Fibroblast of skin of left quadriceps (primary cell): ENCODE measurements around the gene DEFB123.
A peak's percentile ranks its signal among the peaks of the same experiment; 100 is the strongest.

Experiments used
- DNase-seq, 2 experiments: peaks; one replicate each; pipeline ENCODE4 v3.0.0-alpha.2; 2013; ENCODE audit warnings: low read depth in 2 of 2

DEFB123 gene

DNA sequence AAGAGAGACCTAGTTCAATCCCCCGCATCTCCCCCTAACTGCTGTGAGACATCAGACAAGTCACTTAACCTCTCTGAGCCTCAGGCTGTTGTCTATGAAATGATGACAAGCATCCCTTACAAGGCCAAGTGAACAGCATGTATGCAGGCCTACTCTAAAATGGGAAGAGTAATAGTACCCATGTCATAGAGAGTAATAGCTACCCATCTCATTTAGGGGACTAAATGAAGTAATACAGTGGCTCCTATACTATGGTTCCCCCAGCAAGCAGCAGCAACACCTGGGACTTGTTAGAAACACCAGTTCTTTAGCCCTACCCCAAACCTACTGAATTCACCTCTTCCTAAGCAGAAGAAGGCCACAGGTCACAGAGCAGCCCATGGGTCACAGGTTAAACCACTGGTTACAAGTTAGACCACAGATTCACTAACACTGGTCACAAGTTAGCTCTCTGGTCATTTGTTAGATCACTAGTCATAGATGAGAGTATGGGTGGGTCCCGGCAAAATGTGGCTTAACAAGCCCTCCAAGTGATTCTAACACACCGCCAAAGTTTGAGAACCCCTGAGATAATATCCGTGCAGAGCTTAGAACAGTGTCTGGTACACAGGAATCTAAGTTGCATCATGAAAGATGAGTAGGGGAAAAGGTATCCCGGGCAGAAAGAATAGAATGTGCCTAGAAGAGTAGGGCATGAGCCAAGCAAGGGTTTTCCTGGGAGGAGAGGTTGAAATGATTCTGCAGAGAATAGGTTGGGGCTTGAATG, 33.1 kb downstream of the DEFB123 start:
- DNase-seq, result no peak

DNA sequence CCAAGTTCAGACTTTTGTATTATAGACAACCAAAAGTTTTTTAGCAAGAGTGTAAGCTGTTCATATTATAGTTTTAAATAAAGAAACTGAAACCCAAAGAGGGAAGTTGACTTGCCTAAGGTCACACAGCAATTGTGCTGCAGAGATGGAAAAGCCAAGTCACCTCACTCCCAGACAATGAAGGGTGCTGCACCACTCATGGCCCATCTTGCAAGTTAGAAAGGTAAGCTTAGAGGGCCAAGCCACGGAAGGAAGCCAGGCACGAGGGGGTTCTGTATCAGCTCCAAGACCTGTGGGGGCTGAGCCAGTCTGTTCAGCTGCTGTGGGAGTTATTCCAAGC, 33.6 kb downstream of the DEFB123 start:
- DNase-seq, result no peak

DNA sequence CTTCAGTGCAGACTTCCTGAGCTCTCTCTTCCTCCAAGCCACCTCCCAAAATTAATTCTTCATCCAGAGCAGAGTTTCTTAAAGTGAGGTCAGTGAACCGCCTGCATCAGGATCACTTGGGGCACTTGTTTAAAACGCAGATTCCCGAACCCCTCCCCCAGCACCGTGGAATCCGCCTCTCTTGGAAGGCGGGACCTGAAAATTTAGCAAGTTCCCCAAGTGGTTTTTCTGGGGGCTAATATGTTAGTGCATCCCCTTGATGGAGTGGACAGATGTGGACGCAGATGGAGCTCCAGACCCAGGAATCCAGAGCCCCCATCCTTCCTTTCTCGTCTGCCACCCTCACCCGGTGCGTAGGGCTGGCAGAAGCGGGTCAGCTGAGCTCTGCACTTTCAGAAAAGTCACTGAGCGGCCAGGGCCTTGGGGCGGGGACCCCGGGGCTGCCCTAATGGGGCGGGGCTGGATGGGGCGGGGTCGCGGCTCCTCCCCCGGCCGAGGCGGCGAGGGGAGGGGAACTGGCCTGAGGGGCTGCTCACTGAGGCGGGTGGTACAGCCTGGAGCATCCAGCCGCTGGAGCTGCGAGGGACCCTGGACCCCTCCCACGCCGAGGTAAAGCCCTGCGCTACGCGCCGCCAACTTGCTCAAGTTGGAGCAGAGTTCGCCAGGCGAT, 34.5 kb downstream of the DEFB123 start, which contains the start of the genes DEFB124 and REM1:
DEFB124 (minus strand) TSS at position 370 of the 670 bp plus-strand sequence. CDS start 2,114 bp downstream, outside the sequence.
REM1 (plus strand) TSS at position 531 of the 670 bp plus-strand sequence. CDS start 1,158 bp downstream, outside the sequence.
- no peak for DNase-seq

- DNase-seq, result no peak
Observed at GRCh38 chr20:31475472-31476293, 35.3 kb downstream of the DEFB123 start.

DNA sequence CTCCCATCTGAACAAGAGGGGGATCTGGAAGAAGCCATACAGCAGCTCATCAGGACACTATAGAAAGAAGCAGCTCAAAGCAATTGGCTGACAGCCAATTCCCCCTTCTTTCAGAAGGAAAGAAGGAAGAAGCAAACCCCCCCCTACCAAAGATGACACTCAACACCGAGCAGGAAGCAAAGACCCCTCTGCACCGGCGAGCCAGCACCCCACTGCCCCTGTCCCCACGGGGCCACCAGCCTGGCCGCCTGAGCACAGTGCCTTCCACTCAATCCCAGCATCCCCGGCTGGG, 35.8 kb downstream of the DEFB123 start:
- no peak for DNase-seq

GRCh38 chr20:31476643-31477215, 36.3 kb downstream of the DEFB123 start:
- DNase-seq, result no peak

- no peak for DNase-seq
Observed at GRCh38 chr20:31484001-31484400, 43.6 kb downstream of the DEFB123 start.

DNA sequence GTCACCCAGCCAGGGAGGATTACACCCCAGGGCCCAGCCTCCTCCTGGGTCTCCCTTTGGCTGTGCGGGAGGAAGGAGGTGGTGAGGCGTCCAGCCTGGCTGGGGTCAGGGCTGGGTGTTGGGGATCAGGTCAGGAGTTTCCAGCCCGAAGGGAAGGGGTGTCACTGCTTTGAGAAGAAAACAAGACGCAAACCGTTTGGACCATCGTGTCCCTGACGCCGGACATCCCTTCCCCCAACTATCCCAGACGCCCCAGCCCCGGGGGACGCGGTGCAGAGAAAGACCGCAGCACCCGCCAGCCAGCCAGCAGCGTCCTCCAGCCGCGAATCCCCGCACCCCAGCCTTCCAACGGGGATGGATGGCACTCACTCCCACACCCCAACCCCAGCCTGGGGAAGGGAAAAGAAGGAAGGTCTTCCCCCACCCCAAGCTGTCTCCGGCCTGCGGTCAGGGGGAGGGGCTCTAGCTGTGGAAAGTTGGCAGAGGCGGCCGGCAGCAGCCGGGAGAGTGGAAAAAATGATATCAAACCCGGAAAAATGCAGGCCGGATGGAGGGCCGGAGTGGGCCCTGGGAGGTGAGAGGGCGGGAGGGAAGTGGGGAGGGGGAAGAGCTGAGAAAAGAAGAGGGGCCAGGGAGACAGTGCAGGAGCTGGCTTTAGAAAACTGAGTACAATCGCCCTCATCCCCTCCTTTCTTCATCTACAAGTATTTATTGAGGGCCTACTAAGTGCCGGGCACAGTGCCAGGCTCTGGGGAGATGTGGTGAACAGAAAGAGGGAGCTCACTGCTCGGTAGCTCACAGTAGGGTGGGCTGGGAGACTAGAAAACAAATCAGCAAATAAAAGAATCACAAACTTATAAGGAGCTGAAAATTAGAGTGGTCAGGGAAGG, 45.3 kb downstream of the DEFB123 start:
- peak; percentile 28 to 30 for DNase-seq

DNA sequence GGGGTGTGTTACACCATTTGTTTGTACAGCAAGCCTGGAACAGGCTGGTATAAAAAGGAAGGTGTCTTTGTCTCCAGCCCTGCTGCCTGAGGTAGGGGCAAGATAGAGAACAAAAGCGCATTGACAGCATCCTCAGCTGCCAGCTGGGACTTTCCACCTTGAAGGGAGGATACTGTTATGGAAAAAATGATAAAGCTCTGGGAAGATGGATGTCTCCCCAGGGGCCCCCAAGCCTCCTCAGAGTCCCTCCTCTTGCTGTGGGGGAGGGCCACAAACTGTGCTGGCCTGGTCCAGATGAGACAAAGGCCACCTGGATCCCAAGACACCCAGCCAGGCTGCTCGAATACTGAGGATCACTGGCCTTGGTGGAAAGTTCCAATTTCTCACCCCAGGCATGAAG, 47.7 kb downstream of the DEFB123 start:
- DNase-seq, result no peak

GRCh38 chr20:31489152-31489551, 48.7 kb downstream of the DEFB123 start:
- DNase-seq, result no peak

GRCh38 chr20:31490752-31491151, 50.3 kb downstream of the DEFB123 start:
- DNase-seq, result no peak

- DNase-seq, result no peak
Observed at GRCh38 chr20:31494131-31494530, 53.7 kb downstream of the DEFB123 start.

DNA sequence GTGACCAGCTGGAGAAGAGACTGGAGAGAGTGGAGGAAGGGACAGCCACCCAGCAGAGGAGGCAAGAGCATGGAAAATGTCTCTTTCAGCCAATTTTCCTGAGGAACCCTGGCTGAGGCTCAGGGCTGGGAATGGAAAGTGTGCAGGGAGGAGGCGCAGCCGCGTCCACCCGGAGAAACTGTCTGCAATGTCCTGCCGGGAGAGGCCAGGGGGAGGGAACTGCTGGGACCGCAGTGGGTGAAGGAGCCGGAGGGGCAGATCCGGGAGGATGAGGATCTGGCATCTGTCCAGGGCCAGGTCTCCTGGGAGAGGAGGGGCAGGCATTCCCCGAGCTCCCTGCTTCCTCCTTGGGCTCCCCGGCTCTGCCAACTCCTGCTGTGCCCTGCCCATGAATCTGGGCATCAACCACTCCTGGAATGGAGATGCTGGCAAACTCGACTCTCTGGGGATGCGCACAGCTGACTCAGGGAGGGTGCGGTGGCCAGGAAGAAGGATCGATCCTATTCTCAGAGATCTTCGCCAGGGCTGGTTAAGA, 56.4 kb downstream of the DEFB123 start:
- DNase-seq, result no peak

- DNase-seq, result peak; percentile 57 to 65
Observed at GRCh38 chr20:31497838-31498540, 57.6 kb downstream of the DEFB123 start.
